DND-41 (cell line): ENCODE measurements around the gene CTSH.

ENCODE experiments used
- EZH2 ChIP-seq: IDR thresholded peaks from 3 replicates; pipeline ENCODE4 v1.6.1; 2012; ENCODE audit warnings: borderline replicate concordance, low read depth, mild to moderate bottlenecking, moderate library complexity, low read length, inconsistent platforms; ENCODE audit not compliant: severe bottlenecking
- TF ChIP-seq, protein P1 (sequence below): IDR thresholded peaks from 2 replicates; pipeline ENCODE4 v1.5.1; 2012; ENCODE audit warnings: borderline replicate concordance, low read length, moderate library complexity, mild to moderate bottlenecking; ENCODE audit not compliant: poor library complexity, severe bottlenecking; ENCODE audit errors: extremely low read depth

DNA sequence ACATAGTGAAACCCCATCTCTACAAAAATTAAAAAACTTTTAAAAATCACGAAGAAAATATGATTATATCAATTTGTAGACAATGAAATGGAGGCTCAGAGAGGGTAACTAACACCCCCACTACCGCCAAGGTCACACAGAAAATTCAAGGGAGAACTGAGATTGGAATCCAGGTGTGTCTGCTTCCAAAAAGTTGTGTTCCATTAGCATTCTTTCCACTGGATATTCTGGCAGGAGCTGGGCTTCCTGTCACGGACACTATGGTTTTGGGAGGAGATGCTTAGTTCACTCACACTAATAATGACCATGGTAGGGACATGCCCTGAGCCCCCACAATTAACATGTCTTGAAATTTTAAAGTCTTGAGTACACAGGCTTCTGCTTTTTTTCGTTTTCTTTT, 28.8 kb downstream of the CTSH start:
- TF ChIP-seq, protein P1, sequence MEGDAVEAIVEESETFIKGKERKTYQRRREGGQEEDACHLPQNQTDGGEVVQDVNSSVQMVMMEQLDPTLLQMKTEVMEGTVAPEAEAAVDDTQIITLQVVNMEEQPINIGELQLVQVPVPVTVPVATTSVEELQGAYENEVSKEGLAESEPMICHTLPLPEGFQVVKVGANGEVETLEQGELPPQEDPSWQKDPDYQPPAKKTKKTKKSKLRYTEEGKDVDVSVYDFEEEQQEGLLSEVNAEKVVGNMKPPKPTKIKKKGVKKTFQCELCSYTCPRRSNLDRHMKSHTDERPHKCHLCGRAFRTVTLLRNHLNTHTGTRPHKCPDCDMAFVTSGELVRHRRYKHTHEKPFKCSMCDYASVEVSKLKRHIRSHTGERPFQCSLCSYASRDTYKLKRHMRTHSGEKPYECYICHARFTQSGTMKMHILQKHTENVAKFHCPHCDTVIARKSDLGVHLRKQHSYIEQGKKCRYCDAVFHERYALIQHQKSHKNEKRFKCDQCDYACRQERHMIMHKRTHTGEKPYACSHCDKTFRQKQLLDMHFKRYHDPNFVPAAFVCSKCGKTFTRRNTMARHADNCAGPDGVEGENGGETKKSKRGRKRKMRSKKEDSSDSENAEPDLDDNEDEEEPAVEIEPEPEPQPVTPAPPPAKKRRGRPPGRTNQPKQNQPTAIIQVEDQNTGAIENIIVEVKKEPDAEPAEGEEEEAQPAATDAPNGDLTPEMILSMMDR: no peak
- no peak for TF ChIP-seq EZH2
